ENCODE results near the gene CYP24A1.

Gene CYP24A1

GRCh38 chr20:54155736-54156317, 18.0 kb downstream of the CYP24A1 start:
- no peak for DNase-seq

- DNase-seq, result no peak
Observed at GRCh38 chr20:54154439-54154838, 19.3 kb downstream of the CYP24A1 start.

DNA sequence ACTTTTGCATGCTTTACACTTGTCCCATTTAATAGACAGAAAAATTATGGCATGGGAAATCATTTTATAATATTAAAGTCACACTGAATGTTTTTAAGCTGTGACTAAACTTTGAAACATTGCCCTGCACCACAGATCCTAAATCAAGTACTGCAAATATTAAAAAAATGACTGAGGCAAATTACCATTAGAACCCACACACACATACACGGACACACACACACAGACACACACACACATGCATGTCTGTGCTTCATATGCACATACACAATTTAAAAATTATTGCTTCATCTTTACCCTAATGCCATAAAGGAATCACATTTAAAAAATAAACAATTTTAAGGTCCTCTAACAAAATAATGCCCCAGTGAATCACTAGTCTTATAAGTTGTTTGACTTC, 19.9 kb downstream of the CYP24A1 start:
- no peak for DNase-seq

GRCh38 chr20:54153041-54153327, 20.8 kb downstream of the CYP24A1 start:
- no peak for DNase-seq

- DNase-seq, result no peak
Observed at GRCh38 chr20:54152227-54153040, 21.4 kb downstream of the CYP24A1 start.

DNA sequence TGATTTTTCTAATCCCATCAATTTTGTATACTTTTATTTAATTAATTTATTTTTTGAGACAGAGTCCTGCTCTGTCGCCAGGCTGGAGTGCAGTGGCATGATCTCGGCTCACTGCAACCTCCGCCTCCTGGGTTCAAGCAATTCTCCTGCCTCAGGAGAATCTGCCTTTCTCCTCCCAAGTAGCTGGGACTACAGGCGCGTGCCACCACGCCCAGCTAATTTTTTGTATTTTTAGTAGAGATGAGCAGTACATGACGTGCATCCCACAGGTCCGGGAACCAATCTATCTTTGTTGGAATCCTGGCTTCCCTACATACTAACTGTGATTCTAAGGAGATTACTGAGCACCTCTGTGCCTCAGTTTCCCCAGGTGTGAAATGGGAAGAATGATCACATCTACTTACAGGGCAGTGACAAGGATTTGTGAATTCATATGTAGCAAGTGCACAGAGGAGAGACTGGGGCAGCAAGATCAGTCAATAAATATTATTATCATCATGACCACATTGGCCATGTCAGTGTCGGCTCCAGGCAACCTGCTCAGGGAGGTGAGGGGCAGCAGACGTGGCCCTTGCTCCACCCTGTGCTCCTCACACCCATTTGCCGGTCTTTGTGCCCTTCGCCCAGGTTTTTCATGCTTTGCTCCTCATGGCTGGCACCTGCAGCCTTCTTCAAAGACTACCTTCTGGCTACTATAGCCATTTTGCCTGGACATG, 22.1 kb downstream of the CYP24A1 start:
- DNase-seq, result no peak

DNA sequence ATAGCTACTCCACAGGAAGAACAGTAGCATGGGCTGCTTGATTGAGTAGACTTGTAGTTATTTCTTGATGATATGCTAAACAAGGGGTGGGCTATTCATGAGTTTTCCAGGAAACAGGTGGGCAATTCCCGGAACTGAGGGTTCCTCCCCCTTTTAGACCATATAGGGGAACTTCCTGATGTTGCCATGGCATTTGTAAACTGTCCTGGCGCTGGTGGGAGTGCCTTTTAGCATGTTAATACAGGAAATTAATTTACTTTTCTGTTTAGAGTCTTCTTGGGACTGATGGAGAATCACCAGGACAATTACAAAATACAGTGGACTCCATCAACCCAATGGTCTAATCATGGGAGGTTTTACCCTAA, 22.7 kb downstream of the CYP24A1 start:
- DNase-seq, result no peak

DNA sequence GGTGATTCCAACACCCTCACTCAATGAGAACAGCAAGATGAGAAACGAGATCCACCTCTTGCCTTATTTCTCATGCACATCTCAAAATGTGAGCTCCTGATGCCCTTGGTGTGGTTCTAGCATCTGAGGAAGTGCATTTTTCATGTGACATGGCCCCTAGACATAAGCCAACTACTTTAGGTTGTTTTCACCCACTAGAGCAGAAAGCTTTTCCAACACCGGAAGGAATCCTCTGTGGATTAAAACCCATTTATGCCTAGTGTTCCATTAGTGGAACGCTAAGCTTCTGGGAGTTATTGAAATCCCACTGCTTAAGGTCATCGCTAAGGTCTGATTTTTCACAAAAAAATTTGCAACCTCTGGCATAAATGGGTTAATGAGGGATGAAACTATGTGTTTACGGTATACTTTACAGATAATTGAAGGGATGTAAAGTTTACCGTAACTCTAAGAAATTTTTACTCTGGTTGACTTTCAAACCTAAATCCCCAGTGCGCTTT, 24.0 kb downstream of the CYP24A1 start:
- DNase-seq, result no peak

GRCh38 chr20:54148947-54149764, 24.6 kb downstream of the CYP24A1 start:
- no peak for DNase-seq

DNA sequence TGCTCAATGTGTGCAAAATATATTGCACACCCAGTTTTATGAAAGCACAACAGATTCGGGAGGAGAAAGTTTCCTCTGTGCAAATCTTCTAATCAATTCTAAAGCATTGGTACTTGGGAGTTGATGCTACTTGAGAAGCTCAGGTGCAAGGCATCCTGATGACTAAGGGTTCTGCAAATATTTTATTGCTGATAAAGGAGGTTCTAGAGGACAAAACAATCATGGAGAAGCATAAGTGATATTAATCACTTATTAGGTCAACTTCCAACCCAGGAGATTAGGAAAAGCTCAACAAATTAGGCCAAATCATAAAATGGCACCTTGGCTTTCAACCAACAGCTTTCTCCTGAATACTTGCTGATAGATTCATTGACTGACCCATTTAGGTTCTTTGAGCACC, 27.1 kb downstream of the CYP24A1 start:
- DNase-seq, result no peak

GRCh38 chr20:54144847-54145414, 28.9 kb downstream of the CYP24A1 start:
- DNase-seq, result no peak

- DNase-seq, result no peak
Observed at GRCh38 chr20:54140927-54141566, 32.7 kb downstream of the CYP24A1 start.

GRCh38 chr20:54140486-54140885, 33.3 kb downstream of the CYP24A1 start:
- no peak for DNase-seq

- DNase-seq, result no peak
Observed at GRCh38 chr20:54140067-54140466, 33.7 kb downstream of the CYP24A1 start.

- no peak for DNase-seq
Observed at GRCh38 chr20:54139188-54139587, 34.6 kb downstream of the CYP24A1 start.

DNA sequence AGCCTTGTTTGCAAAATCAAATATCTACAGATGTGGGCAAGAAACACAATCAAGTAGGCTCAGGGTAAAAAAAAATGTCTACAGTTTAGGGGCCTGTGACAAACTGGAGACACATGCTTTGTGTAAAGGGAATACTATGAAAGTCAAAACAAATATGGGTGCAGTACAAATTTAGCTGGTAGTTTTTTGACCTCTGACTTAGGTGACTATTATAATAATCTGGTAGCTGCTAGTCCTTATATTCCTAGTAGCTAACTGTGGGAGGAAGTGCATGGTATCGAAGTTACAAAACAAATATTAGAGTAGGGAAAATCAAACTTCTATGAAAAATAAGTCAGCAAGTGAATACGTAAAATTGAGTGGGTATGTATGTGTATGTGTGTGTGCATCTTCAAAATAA, 35.4 kb downstream of the CYP24A1 start:
- DNase-seq, result no peak

GRCh38 chr20:54137115-54137514, 36.7 kb downstream of the CYP24A1 start:
- DNase-seq, result no peak

DNA sequence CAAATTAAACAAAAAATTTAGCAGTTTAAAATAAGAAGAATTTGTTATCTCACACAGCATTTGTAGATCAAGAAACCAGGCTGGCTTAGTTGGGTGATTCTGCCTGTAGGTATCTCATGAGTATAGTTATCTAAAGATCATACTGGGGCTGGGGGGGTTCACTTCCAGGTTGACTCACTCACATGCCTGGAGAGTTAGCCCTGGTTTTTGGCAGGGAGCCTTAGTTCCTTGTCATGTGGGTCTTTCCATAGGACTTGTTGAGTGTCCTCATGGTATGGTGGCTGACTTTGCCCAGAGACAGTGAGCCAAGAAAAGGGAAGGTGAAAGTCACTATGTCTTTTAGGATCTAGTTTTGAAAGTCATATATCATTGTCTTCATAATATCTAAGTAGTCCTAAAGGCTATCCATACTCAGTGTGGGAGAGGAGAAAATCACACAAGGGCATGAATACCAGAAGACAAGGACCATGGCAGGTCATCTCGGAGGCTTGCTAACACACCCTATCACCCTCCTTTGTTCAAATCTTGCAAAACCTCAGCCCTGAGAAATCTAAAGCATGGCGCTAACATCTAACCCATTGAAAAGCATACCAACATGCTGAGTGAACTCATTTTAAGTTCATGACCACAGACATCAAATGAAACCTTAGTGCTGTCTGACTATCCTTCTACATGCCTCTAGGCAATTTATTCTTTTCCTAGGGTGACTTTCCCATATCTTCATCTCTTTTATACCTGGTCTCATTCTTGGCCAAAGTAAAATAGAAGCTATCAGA, 39.2 kb downstream of the CYP24A1 start:
- no peak for DNase-seq

GRCh38 chr20:54133434-54134427, 40.1 kb downstream of the CYP24A1 start:
- no peak for DNase-seq

Measured in Kasumi-1 (cell line).